ENCODE data around the gene TMX4. TPM values are rescaled to one million over a fixed set of nuclear protein-coding genes. Genes with fewer than 3 reads are reported as not detected.

The TMX4 gene
- total and polyA plus RNA-seq, 3 donors from 2014 or later: 236 to 290 (median 236) TPM

DNA sequence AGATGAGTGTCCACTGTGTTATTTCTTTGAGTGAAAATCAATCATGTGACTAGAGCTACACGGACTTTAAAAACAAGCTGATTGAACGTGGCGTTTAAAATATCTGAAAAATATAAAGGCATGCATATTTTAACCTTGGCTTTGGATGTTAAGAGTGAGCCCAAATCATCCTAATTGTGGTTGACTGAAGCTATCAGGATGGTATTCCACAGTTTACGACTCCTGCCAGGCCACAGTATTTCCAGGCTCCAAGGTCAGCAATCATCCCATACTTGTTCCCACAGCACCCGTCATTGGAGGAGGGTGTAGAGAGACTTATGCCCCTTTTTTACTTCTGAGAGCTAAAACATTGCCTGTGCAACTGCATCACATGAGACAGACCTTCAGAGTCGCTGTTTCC lies 43.2 kb upstream of the TMX4 start:
- Histone ChIP-seq H3K4me1 (peaks cover 6% of the 10 kb centered on the region), H3K27me3 (no peaks in the 10 kb centered on the region), H3K9me3 (no peaks in the 10 kb centered on the region), H3K36me3 (ENCODE audit: low read depth, missing control alignments) (no peaks in the 10 kb centered on the region), H3K27ac (no peak overlapping the region), H3K4me3 (no peak overlapping the region)
- no peak for DNase-seq
- intact Hi-C loops (cut with DNase I; ENCODE audit: low total_unique reads): no loop called here
- TF ChIP-seq, protein P1, sequence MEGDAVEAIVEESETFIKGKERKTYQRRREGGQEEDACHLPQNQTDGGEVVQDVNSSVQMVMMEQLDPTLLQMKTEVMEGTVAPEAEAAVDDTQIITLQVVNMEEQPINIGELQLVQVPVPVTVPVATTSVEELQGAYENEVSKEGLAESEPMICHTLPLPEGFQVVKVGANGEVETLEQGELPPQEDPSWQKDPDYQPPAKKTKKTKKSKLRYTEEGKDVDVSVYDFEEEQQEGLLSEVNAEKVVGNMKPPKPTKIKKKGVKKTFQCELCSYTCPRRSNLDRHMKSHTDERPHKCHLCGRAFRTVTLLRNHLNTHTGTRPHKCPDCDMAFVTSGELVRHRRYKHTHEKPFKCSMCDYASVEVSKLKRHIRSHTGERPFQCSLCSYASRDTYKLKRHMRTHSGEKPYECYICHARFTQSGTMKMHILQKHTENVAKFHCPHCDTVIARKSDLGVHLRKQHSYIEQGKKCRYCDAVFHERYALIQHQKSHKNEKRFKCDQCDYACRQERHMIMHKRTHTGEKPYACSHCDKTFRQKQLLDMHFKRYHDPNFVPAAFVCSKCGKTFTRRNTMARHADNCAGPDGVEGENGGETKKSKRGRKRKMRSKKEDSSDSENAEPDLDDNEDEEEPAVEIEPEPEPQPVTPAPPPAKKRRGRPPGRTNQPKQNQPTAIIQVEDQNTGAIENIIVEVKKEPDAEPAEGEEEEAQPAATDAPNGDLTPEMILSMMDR (IDR thresholded peaks at IDR 0.05): no peak
- TF ChIP-seq POLR2A (IDR thresholded peaks at IDR 0.05): no peak
- WGBS, 2 donors: 56 to 72% methylated on average over 6 of the region's 6 CpGs

DNA sequence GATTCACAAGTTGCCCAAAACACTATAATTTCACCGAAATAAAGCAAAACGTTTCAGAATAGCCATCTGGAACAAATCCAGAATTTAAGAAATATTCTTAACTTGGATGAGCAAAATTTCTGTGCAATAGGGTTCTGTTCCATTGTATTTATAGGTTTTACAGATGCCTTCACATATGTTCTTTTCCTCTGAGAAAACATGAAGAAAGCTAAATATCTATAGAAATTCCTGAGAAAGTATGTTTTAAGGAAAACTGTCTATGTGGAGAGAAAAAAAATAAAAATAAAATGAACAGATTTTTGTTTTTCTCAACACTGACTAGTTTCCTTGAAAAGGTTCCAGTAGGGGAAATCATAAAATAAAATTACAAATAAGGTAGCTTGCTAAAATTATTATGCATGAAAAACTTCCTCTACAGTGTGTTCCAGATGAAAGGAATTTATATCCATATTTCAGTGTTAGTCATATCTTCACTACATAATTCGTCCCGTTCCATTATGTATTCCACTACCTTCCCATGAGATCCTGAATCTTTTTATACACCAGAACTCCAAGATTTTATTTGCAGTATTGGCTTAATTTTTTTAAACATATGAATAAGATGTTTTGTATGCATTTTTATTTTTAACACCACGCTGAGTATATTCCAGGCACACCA lies 42.4 kb upstream of the TMX4 start:
- intact Hi-C loops (cut with DNase I; ENCODE audit: low total_unique reads): no loop called here
- Histone ChIP-seq H3K4me3 (no peak overlapping the region), H3K27me3 (no peaks in the 10 kb centered on the region), H3K4me1 (peaks cover 6% of the 10 kb centered on the region), H3K27ac (no peak overlapping the region), H3K9me3 (no peaks in the 10 kb centered on the region), H3K36me3 (ENCODE audit: low read depth, missing control alignments) (no peaks in the 10 kb centered on the region)
- WGBS, 2 donors: 47 to 48% methylated on average over 5 of the region's 5 CpGs
- DNase-seq: no peak
- no peak for TF ChIP-seq POLR2A (IDR thresholded peaks at IDR 0.05)
- TF ChIP-seq, protein P1 (IDR thresholded peaks at IDR 0.05): no peak

DNA sequence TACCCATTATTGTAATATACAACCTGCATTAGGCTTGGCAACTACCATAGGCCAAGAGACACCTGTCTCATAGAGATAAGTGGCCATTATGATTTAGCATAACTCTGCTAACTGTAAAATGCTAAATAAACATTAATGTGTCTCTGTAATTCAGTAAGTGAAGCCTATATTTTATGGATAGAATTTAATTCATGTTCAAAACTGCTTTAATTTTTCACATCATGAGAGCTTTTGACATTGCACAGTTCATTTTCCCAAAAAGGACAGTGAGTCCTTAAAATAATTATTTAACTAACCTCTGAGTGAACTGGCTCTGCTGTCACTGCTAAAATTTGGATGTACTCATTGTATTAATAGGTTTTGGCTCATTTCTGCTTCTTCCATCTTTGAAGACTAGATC lies 41.4 kb upstream of the TMX4 start:
- H3K36me3 ChIP-seq (ENCODE audit: low read depth, missing control alignments): no peaks in the 10 kb centered on the region
- H3K4me1 ChIP-seq: peaks cover 6% of the 10 kb centered on the region
- no peak overlapping the region for H3K4me3 ChIP-seq
- no peak for DNase-seq
- no peaks in the 10 kb centered on the region for H3K27me3 ChIP-seq
- intact Hi-C loops (cut with DNase I; ENCODE audit: low total_unique reads): no loop called here
- H3K27ac ChIP-seq: no peak overlapping the region
- TF ChIP-seq POLR2A (IDR thresholded peaks at IDR 0.05): no peak
- TF ChIP-seq, protein P1 (IDR thresholded peaks at IDR 0.05): no peak
- H3K9me3 ChIP-seq: no peaks in the 10 kb centered on the region

DNA sequence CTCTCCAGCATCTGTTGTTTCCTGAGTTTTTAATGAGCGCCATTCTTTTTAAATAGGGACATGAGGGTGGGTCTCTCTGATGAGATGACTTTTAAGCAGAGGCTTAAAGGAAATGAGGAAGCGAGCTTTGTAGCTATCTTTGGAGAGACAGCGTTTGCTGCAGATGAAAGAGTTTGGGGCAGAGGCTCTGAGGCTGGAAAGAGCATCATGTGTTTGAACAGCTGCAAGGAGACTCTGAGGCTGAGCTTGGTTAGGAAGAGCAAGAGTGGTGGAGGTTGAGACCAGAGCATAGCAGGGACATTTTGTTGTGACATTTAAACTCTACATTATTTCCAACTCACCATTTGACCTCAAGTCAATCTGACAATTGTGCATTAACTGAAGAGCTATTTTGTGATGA lies 38.3 kb upstream of the TMX4 start:
- no peaks in the 10 kb centered on the region for H3K27me3 ChIP-seq
- 65 to 73% methylated on average over 3 of the region's 3 CpGs for WGBS, 2 donors
- H3K9me3 ChIP-seq: no peaks in the 10 kb centered on the region
- H3K36me3 ChIP-seq (ENCODE audit: low read depth, missing control alignments): no peaks in the 10 kb centered on the region
- H3K4me1 ChIP-seq: peaks cover 6% of the 10 kb centered on the region
- no peak for TF ChIP-seq POLR2A (IDR thresholded peaks at IDR 0.05)
- TF ChIP-seq, protein P1 (IDR thresholded peaks at IDR 0.05): no peak
- no peak overlapping the region for H3K27ac ChIP-seq
- DNase-seq: no peak
- H3K4me3 ChIP-seq: no peak overlapping the region
- intact Hi-C loops (cut with DNase I; ENCODE audit: low total_unique reads): no loop called here

DNA sequence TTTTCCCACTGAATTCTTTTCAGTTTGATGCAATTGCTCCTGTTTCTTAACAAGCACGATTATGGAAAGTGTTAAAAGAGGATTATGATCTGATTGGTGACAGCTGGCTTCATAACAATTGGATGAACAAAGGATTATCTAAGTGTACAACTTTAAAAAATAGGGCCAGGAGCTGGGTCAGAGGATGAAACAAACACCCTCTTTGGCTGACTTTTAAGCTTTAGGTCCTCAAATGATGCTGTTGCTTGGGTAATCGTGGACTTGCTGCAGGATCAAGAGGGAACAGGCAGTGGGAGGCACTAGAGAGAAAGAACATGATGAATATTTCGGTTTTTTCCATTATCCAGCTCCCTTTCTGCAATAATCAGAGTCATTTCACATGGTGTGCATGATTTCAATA lies 35.5 kb upstream of the TMX4 start:
- Histone ChIP-seq H3K9me3 (no peaks in the 10 kb centered on the region), H3K27ac (no peak overlapping the region), H3K27me3 (no peaks in the 10 kb centered on the region), H3K36me3 (ENCODE audit: low read depth, missing control alignments) (no peaks in the 10 kb centered on the region), H3K4me1 (no peaks in the 10 kb centered on the region), H3K4me3 (no peak overlapping the region)
- no peak for DNase-seq
- intact Hi-C loops (cut with DNase I; ENCODE audit: low total_unique reads): no loop called here
- no peak for TF ChIP-seq POLR2A (IDR thresholded peaks at IDR 0.05)
- TF ChIP-seq, protein P1 (IDR thresholded peaks at IDR 0.05): no peak
- WGBS, 2 donors: 81% methylated on average over 3 of the region's 3 CpGs

Measured in testis (tissue), 3 donors.